Stimulated activated CD8-positive, alpha-beta memory T cell treated with anti-CD3 and anti-CD28 coated beads, Interleukin-12 subunit alpha, Interleukin-12 subunit beta, amount 100 ng/mL, for 24 hours (primary cell): Measurements from ENCODE around the gene TCP11L2.
A peak's percentile ranks its signal among the peaks of the same experiment; 100 is the strongest.

Source experiments
- DNase-seq: peaks from one replicate; pipeline ENCODE4 v3.0.0-alpha.2; 2020; ENCODE audit errors: extremely low read depth

TCP11L2 gene

GRCh38 chr12:106302401-106303201 lies at the start of gene TCP11L2:
Gene TCP11L2 (plus strand): TSS chr12:106302733. CDS start chr12:106311076, 8,343 bp downstream.
- peak; percentile 71 for DNase-seq

- DNase-seq = no peak
These were observed 47.8 kb upstream of the TCP11L2 start for GRCh38 chr12:106254724-106255123.

GRCh38 chr12:106255493-106255892 lies 47.0 kb upstream of the TCP11L2 start:
- DNase-seq = no peak

- no peak for DNase-seq
These were observed 46.6 kb upstream of the TCP11L2 start for GRCh38 chr12:106255952-106256351.

- no peak for DNase-seq
These were observed 46.0 kb upstream of the TCP11L2 start for GRCh38 chr12:106256524-106256923.

GRCh38 chr12:106258226-106258625 lies 44.3 kb upstream of the TCP11L2 start:
- DNase-seq = no peak

GRCh38 chr12:106258935-106259334 lies 43.6 kb upstream of the TCP11L2 start:
- no peak for DNase-seq

GRCh38 chr12:106265116-106265515 lies 37.4 kb upstream of the TCP11L2 start:
- no peak for DNase-seq

GRCh38 chr12:106267535-106267934 lies 35.0 kb upstream of the TCP11L2 start:
- no peak for DNase-seq

- no peak for DNase-seq
These were observed 33.3 kb upstream of the TCP11L2 start for GRCh38 chr12:106269150-106269771.

GRCh38 chr12:106271575-106272505 lies 30.7 kb upstream of the TCP11L2 start:
- no peak for DNase-seq

- no peak for DNase-seq
These were observed 29.0 kb upstream of the TCP11L2 start for GRCh38 chr12:106273491-106273890.

GRCh38 chr12:106274012-106274411 lies 28.5 kb upstream of the TCP11L2 start:
- DNase-seq = no peak

GRCh38 chr12:106274575-106275121 lies 27.9 kb upstream of the TCP11L2 start:
- no peak for DNase-seq

GRCh38 chr12:106275458-106275857 lies 27.1 kb upstream of the TCP11L2 start:
- no peak for DNase-seq

- no peak for DNase-seq
These were observed 26.3 kb upstream of the TCP11L2 start for GRCh38 chr12:106276032-106276740.

GRCh38 chr12:106280106-106280505 lies 22.4 kb upstream of the TCP11L2 start:
- no peak for DNase-seq

GRCh38 chr12:106281056-106281782 lies 21.3 kb upstream of the TCP11L2 start:
- no peak for DNase-seq

GRCh38 chr12:106281804-106282203 lies 20.7 kb upstream of the TCP11L2 start:
- DNase-seq = no peak

GRCh38 chr12:106282457-106283097 lies 20.0 kb upstream of the TCP11L2 start:
- no peak for DNase-seq
